HG02938 (cell line): ENCODE measurements around the gene CCL20.
"Not testable (repeated sequence)": the region's sequence is repeated elsewhere in the genome, so short reads cannot be mapped to it uniquely, and the experiment has no call there.

Experiments
- ATAC-seq: cut with Tn5 transposase; IDR thresholded peaks from one replicate; pipeline ENCODE4 v1.9.1; 2021; ENCODE audit warnings: mild to moderate bottlenecking, moderate library complexity; ENCODE audit not compliant: unreplicated experiment

Gene CCL20

DNA sequence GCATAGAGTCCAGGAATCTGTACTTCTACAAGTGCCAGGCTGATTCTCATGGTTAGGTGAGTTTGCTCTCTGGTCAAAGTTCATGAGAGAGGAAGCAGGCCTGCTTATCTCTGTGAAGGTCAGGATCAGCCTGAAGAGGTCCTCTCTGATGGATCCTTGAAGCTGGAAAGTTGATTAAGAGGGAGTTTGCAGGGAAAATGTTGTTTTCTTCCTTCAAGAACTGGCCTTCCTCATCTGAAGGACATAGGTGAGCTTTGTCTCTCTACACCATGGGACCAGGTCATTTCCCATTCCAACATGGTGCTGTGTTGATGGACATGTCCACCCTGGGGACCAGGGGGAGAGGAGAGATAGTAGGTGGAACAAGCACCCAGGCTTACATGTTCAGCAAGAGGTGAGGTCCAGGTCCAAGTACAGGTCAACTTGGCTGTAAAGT is 14.9 kb downstream of the CCL20 start:
- ATAC-seq, result no peak

DNA sequence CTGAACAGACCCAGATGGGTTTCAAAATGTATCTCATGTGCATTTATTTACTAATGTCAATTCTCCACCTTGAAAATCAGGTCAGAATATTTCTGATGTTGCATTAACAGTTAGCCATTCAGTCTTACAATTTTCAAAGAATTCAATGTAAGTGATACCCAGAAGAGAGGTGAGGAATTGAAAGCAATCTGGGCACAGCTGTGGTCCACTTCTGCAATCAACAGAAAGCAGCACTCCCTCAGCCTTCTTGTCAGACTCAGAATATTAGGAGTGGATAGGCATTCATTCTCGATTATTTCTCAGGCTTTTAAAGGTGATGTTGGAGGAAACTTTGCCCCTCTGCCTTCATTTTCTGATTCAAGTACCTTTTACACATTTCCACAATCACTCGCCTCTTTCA is 15.7 kb downstream of the CCL20 start:
- ATAC-seq, result no peak

DNA sequence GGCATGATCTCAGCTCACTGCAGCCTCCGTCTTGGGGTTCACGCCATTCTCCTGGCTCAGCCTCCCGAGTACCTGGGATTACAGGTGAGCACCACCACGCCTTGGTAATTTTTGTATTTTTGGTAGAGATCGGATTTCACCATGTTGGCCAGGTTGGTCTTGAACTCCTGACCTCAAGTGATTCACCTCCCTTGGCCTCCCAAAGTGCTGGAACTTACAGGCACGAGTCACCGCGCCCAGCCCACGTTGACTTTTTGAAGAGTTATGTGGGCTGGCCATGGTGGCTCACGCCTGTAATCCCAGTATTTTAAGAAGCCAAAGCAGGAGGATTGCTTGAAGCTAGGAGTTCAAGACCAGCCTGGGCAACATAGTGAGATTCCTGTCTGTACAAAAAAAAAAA is 20.8 kb downstream of the CCL20 start:
- no peak for ATAC-seq

DNA sequence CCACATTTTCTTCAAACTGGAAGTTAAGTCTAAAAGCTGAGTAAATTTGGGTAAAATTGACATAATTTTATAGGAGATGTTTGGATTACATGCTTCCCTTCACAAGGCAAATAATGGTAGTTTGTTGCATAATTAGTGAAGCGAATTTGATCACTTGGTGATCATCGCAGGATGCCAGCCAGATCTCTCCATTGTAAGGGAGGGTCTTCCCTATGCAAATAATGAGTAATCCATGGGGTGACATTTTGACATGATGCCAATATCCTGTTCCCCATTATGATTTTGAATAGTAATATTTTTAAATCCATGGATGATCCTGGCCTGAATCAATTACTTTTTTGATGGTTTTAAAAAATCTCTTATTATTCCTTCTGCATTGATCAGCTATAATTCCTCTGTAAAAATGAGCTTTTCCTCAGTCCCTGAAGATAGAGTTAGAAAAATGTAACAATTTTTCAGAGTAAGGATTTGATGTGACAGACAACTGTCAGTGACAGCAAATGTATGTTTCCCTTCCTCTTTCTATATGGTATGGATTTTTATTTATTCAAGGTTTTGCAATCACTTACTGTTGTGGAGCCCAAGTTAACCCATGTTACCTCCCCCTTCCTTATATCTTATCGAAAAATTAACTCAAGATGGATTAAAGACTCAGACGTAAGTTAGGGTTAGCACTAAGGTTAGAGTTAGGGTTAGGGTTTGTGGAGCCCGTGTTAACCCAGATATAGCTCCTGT is 21.4 kb downstream of the CCL20 start:
- ATAC-seq, result no peak

DNA sequence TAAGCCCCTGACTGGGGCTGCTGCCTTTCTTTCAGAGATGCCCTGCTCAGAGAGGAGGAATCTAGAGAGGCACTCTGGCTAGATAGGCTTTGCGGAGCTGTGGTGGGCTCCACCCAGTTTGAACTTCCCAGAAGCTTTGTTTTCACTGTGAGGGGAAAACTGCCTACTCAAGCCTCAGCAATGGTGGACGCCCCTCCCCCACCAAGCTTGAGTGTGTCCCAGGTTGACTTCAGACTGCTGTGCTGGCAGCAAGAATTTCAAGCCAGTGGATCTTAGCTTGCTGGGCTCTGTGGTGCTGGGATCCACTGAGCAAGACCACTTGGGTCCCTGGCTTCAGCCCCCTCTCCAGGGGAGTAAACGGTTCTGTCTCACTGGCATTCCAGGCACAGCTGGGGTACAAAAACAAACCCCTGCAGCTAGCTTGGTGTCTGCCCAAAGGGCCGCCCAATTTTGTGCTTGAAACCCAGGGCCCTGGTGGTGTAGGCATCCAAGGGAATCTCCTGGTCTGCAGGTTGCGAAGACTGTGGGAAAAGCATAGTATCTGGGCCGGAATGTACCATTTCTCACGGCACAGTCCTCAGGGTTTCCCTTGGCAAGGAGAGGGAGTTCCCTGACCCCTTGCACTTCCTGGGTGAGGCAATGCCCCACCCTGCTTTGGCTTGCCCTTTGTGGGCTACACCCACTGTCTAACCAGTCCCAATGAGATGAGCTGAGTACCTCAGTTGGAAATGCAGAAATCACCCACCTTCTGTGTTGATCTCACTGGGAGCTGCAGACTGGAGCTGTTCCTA is 25.9 kb downstream of the CCL20 start:
- ATAC-seq, result not testable (repeated sequence)

DNA sequence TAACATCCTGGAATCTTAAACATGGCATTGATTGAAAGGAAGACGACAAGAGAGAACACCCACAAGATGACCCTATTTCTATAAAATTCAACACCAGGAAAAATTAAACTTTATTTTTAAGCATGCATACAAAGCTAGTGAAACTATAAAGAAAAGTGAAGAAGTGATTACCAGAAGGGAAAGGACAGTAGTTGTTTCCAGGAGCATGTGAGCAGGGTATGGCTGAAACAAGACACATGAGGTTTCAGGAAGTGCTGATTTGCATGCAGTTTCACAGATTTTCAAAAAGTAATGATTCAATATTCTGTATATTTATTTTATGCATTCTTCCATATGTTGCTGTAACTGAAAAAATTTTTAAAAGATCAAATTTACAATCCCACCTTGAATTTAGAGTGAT is 33.2 kb downstream of the CCL20 start:
- ATAC-seq, result no peak

DNA sequence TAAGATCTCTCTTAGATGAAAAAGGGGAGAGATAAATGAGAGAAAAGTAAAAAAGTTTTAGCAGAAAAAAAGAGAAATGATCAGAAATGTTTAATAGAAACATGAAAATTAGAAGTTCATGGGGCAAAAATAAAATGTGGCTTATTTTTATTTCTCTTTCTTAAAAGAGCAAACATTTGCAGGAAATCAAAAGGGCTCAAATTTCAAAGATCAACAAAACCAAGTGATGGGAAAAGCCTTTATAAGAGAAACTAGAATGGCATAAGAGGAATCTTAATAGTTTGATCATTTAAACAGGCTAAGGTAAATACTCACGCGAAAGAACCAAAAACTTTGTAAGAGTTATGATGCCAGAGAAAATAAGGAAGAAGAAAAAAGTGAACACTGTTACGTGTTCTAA is 34.5 kb downstream of the CCL20 start:
- no peak for ATAC-seq

DNA sequence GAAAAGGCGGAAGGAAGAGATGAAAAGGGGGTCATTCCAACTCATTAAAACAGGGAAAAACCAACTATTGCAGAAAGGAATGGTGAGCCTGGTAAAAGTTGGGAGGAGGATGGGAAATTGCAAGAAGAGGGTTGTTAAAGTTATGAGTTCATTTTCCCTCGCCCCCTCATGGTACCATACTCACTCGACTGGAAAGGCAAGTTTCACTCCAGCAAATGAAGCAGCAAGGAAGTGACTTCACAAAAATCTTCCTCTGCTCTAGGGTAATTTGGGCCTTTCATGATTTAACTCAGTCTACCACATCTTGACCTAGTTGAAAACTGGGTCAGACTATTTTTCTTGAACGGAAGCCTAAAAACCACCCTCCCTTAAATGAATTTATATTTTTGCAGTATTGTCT is 34.9 kb downstream of the CCL20 start:
- ATAC-seq, result no peak

DNA sequence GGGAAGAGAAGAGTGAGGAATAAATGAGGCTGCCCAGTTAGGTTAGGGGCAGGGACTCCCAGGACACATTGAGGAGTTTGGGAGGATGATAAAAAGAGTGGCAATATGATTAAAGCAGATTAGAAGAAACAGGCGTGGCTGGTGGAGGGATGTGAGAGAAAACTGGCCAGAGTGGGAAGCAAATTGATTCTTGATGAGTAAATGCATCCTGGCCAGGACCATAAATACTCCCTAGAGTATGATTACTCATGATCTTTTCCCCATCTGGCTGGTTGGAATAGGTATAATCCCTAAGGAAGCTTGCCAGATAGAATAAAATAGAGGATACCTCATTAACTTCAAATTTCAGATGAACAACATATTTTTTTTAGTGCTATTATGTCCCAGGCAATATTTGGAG is 36.3 kb downstream of the CCL20 start:
- no peak for ATAC-seq

DNA sequence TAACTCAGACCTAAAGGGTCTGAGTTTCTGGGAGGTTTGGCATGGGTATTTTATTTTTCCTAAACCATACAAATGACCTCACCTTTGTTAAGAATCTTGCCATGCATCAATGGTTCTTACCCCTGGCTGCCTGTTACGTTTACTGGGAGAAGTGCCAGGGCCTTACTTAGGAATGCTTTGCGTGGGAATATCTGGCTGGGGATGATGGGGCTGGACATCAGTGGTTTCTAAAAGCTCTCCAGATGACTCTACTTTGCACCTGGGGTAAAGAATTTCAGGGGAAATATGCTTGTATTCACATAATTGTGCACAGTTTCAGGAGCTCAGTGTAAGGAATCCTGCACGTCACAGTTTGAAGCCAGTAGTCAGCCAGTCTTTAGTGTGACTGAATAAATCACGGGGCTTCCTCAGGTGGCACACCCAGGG is 39.6 kb downstream of the CCL20 start:
- no peak for ATAC-seq

DNA sequence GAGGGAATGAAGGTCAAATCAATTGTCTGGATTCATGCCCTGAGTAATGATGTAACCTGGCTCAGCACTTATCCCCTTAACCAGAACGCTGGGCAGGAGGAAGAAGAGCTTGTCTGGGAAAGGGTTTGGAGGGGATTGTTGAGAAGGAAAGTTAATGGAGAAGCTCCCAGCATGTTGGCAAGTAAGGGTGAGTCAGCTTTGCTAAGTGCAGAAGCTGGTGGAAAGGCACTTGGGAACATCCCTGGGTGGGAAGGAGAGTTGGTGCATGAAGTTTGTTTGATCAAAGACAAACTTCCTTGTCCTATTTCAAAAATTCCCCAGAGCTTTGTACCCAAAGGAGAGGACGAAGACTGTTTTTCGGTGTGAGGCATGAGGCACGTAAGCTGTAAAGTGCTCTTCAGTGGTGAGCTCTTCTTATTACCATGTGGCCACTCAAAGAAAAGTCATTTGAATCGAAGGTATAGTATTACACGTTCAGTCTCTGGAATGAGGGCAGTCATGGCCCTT is 40.2 kb downstream of the CCL20 start:
- ATAC-seq, result no peak

DNA sequence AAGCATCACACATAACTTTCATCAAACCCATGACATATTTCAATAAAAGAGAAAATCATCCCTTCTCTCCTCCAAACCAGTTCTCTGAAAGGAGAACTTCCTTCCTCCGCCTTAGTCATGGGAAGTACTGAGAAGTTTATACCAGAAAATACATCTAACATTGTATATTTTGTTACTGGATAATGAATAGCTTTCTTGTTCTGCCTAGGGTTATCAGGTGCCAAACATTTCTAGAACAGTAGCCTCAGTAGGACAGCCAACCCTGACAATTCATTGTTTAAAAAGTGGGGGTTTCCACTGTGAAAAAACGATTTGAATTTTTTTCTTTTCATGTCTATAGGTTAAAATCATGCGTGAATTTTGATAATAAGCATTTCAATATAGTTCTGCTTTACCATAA is 41.8 kb downstream of the CCL20 start:
- ATAC-seq, result no peak

DNA sequence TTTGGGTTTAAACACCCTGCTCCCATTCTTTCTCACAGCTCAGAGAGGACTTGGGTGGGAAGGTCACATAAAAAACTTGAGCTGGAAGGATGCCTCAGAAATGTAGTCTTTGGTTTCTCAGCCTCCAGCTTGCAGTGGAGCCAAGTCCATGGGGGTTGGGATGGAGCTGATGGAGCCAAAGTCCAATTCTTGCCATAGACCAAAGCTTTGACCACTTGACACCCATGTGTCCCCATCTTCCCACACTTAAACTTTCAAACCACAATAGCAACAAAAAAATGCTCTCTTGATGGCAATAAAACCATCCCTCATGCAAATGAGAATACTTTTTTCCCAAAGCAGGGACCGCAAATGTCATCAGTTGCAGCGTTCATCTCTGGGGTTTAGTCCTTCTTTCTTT is 43.1 kb downstream of the CCL20 start:
- no peak for ATAC-seq

DNA sequence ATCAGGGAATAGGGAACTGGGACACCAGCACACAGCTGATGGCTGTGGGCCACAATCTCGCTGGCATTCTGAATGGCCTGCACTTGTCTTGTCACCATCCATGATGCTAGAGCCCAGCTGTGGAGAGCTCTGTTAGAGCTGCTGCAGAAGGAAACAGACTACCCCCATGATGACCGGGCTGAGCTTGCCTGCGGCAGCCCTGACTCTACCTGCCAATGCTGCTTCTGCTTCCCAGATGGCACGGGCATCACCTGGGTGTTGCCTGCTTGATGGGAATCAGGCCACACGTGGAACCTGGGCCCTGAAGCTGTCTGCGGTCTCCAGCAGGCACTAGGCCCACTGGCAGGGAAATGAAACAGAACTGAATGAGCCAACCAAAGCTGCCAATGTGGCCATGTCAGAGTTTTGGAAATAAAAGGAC is 46.6 kb downstream of the CCL20 start:
- ATAC-seq, result no peak

DNA sequence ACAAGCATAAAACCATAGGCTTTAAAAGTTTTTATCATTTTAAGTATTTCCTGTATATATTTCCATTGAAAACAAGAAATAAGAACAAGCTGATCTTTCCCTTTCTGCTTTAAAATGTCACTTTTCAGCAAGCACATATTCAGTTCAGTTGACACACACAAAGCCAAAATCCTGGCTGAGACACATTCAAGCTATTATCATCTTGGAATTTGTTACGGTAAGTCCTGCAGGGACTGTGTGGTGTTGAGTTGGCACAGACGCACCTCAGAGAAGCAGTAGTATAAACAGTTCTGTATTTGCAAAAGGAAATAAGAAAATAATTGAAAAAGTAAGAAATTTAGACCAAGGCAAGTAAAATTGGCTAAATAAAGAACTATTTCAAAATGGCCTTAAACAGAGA is 47.4 kb downstream of the CCL20 start:
- ATAC-seq, result no peak

DNA sequence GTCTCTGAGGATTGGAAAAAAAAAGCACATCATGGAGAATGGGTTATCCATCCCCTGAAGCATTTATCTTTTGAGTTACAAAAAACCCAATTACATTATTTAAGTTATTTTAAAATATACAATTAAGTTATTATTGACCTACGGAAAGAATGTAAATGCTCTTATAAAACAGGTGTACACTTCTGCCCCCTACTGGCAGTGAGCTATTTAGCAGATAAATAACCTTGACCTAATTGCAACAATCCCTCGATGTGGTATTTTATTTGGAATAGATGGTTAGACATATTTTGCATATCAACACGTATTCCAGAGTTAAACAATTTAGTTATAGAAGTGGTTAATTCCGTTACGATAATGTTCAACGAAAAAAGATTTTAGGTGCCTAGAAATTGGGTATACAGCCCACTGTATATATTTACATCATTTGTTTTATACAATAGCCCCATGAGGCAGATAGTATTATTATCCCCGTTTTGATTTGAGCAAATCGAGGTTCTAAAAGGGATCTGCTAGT is 48.6 kb downstream of the CCL20 start:
- no peak for ATAC-seq

DNA sequence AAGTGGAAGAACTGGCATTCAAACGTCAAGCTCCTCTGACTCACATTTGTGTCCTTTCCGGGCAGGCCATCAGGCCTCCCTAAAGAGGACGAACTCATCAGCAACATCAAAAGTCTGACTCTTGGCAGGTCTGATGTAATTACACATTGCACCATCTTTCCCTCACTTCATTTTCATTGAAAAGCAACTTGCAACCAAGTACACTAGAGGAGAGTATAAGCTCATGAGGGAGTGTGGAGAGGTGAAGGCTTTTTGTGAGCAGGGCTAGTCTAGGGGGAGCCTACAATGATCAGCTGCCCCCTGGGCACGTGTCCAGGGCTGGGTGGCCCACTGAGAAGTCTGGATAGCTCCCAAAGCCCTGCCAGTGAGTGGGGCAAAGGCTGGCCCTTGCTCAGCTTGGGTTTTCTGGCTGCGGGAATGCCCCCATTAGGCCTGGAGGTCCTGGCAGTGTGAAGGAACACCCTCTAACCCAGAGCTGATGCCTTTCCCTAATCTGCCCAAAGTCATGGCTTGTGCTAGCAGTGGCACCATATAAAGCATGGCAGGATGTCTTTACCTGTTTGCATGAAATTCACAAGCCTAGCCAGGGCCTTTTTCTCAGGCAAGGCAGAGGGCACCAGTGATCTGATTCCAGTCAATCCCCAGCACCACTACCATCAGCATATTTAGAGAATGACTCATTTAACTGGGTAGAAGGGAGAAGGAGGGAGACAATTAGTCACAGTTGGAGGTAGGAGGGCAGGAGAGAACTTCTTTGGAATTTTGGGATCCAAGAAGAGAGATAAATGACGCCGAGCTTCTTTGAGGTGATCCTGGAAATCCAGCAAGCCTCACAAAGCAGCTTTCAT is 49.3 kb downstream of the CCL20 start:
- ATAC-seq, result no peak

DNA sequence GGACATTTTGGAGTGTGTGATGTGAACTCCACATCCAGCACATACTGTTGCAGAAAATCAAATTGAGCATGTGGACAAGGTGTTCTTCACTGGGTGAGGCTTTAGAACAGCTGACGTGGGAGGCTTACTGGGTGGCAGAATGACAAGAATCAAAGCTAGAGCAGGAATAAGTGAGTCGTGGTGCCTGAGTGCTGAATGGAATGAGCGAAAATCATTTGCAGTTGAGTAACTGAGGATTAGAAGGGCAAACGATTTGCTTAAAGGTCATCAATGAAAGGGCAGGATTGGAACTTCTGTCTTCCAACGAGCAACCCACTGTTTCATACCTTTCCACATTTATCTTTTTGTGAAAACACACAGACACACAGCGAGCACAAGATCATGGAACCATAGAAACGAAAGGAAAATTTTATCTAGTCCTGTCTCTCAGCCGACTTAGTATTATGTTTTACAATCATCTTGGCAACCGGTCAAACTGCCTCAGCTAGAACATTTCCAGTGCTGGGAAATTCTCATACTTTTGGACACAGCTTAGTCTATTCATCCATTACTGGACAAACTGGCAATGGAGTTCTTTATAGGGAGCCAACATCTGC is 50.6 kb downstream of the CCL20 start:
- ATAC-seq, result no peak

DNA sequence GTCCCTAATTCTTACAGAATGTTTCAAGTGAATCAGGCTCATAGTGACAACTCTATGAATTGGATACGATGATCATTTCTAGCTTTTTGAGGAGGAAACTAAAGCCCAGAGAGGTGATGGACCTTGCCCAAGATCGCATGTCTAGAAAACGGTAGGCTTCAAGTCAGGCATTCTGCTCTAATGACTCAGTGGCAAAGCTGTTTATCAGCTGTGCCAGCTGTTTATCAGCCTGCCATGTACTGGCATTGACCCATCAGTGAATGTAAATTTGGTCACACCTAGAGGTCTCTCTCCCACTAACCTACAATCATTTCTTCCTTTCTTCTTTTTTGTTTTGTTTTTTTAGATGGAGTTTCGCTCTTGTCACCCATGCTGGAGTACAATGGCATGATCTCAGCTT is 51.6 kb downstream of the CCL20 start:
- ATAC-seq, result no peak
